Stimulated activated CD8-positive, alpha-beta memory T cell treated with anti-CD3 and anti-CD28 coated beads, Interleukin-12 subunit alpha, Interleukin-12 subunit beta, amount 100 ng/mL, for 24 hours (primary cell): ENCODE results near the gene RMDN2.
"Not testable (repeated sequence)": the region's sequence is repeated elsewhere in the genome, so short reads cannot be mapped to it uniquely, and the experiment has no call there.

Experiments
- DNase-seq: peaks from one replicate; pipeline ENCODE4 v3.0.0-alpha.2; 2020; ENCODE audit errors: extremely low read depth

Gene RMDN2

GRCh38 chr2:37897511-37897910 is 27.6 kb upstream of the RMDN2 start:
- DNase-seq = no peak

DNA sequence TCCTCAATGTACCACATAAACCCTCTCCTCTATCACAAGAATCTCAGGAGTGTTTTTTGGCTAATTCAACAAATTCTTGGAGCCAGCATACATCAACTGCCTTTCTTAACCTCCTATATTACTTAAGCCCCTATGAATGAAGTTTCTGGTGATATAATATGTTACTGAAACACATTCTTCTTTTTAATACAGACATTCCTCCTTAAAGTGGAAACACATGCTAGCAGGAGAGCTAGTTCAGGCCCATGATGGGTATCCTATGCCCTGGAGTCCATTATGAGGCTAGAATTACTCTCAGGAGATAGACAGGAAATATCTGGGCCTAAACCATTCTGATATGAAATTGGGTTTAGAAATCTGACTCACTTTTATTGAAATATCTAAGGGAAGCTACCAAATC is 26.6 kb upstream of the RMDN2 start:
- no peak for DNase-seq

DNA sequence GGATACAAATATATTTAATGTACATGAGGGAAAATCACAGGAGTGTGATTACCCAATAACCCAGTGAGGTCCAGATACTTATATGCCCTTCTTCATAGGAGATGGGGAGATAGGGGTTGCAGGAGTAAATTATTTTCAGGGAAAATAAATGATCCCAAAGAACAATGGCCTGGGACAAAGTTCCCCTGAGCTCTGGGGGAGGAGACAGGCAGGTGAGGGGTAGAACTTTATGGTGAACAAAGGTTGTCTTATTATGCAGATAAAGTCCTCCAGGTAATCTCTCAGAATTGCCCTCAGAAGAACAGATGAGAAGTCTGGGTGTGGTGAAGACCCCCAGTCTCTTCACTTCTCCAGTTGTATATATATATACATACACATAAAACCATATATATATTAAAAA is 22.1 kb upstream of the RMDN2 start:
- DNase-seq = no peak

DNA sequence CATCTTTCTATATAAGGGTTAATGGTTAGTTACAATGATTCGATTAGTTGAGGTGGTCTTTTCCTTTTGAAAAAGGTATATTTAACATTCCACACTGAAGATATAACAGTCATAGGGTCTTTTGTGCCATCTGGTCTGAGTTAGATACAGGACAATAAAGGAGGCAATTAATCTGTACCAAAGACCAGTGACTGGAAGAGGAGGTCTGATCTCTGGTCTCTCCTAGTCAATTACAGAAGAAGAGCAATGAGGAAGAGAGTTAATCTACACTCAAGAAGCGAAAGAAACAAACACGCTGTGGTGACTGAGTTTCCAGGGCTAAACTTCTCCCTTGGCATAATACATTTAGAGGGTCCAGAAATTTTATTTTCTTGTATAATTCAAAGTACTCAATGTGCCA is 20.7 kb upstream of the RMDN2 start:
- DNase-seq = no peak

- no peak for DNase-seq
Observed at GRCh38 chr2:37904993-37905392, 20.1 kb upstream of the RMDN2 start.

GRCh38 chr2:37906131-37906530 is 19.0 kb upstream of the RMDN2 start:
- no peak for DNase-seq

- no peak for DNase-seq
Observed at GRCh38 chr2:37907501-37908225, 17.4 kb upstream of the RMDN2 start.

DNA sequence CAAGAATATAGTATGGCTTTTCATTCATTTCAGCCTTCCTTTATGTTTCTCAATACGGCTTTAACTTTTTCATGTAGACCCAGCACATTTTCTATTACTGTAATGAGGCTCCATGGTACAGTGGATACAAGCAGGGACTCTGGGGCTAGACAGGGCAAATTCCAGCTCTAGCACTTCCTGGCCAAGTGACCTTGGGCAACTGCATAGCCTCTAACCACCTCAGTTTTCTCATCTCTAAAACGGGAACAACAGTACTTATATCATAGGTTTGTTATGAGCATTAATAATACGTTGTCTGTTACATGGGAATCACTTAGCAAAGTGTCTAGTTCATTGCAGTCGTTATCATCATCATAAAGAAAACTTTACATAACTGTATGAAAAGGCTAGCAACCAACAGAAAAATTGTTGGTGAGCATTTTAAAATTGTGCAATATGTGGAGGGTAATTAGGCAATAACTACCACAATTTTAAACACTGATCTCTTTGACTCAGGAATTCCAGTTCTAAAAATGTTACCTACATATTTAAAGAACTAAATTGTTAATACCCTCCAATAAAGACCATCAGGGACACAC is 13.7 kb upstream of the RMDN2 start:
- no peak for DNase-seq

- DNase-seq = no peak
Observed at GRCh38 chr2:37912056-37912455, 13.0 kb upstream of the RMDN2 start.

DNA sequence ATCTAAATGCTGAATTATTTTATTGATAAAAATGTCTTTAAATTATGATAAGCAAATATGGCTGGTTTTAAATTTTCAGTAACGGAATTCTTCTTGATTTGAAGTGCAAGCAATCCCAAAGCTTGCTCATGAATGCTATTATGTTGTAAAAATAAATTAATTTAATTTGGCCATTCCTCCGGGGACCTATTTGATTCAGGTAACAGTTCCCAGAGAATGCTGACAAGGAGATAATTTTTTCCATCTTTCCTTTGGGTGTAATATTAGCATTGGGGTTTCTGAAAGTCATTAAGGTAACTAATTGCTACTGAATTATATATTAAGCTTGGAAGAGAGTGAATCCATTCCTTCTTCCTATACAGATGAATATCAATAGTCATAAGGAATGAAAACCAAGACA is 12.5 kb upstream of the RMDN2 start:
- DNase-seq = no peak

- DNase-seq = no peak
Observed at GRCh38 chr2:37914340-37914739, 10.7 kb upstream of the RMDN2 start.

DNA sequence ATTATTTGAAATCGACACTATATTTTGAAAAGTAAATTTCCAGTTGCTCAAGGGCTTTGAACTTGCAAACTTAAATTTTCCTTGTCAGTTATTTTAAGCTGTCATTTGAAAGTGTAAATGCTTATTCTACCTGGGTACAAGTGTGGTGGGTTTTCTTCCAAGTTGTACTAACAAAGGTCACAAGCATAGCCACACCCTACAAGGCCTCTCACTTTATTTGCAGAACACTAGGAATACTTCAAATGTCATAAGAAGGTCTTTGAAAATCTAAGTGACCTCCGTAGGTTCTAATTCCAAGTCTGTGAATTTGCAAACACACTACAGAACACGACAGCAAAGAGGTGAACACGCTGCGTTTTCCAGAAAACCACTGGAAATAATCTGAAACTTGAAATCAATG is 9.3 kb upstream of the RMDN2 start:
- no peak for DNase-seq

DNA sequence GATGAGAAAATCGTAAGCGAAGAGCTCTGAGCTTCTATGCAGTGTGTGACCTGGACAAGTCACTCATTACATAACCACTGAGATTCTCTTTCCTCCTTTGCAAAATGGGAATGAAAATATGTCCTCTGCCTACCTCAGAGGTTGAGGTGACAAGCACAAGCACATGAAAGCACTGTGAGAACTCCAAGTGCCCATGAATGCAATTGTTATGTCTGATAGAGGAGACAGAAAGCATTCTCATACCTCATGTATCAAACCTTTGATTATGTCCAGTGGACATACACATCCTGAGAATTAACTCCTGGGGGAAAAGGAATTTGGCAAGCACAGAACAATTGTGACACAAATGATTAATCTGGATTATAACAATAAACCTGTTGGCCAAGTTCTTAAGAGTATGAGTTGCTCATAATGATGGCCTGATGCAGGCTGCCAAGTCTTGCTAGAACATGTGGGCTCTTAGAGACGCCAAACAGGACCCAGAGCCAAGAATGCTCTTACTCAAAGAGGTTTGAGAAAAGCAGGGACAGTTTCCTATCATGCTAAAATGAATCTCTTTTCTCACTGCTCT is 8.5 kb upstream of the RMDN2 start:
- no peak for DNase-seq

- no peak for DNase-seq
Observed at GRCh38 chr2:37917281-37918228, 7.5 kb upstream of the RMDN2 start.

DNA sequence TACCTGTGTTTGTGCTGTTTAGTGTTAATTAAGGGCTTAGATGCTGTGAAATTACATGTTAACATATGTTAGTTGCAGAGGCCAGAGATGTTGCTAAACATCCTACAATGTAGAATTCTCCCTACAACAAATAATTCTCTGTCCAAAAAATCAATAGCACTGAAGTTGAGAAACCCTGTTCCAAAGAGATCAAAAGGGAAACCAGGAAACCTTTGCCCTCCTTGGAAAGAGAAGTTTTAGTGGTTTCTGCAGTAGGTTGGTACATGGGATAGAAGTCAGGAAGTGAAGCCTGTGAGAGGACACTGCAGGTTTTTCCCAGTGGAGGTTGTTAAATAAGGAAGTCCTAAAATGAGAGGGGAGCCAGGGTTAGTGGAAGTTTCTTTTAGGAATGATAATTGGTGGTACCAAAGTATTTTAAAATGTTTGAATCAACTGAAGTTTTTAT is 6.3 kb upstream of the RMDN2 start:
- DNase-seq = no peak

- DNase-seq = no peak
Observed at GRCh38 chr2:37919631-37920032, 5.5 kb upstream of the RMDN2 start.

GRCh38 chr2:37920570-37920969 is 4.5 kb upstream of the RMDN2 start:
- no peak for DNase-seq

DNA sequence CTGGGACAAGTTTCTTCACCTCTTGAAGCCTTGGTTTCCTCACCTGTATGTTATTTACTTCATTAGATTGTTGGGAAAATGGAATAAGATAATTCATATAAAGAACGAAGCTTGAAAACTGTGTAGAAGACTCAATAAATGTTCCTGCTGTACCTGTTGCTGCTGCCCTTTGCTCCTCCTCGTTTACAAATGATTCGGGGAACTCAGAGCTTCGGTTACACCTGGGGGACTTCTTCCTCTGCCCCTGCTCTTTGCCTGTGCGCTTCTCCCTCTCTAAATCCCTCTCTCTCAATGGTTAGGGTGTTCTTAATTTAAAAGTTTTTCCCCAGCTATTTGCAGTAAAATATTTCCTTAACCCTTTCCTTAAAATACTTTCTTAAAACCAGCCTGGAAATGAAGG is 3.3 kb upstream of the RMDN2 start:
- no peak for DNase-seq

DNA sequence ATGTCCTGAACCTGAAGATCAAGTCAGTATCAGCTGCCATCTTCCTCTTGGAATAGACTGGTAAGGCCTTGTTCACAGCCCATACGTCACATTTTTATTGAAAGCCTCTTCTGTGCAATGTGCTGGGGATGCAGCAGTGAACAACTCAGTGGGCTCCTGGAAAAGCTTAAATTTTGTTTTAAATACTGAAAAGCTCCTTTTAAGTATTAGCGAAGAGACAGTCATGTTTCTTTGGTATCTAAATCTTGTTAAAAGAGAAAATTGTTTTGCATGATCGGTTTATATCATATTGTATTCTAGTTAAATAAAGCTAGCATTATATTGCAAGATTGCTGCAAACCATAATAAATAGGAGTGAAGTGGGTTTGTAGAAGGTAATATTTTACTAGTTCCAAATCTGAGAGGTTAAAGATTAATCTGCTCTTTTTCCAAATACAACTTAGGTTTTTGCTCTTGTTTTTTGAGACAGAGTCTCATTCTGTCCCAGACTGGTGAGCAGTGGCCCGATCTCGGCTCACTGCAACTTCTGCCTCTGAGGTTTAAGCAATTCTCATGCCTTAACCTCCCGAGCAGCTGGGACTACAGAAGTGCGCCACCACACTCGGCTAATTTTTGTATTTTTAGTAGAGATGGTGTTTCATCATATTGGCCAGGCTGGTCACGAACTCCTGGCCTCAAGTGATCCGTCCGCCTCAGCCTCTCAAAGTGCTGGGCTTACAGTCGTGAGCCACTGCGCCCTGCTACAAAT is 1.6 kb upstream of the RMDN2 start:
- no peak for DNase-seq

- DNase-seq = no peak
Observed at GRCh38 chr2:37926635-37927034, 1.5 kb downstream of the RMDN2 start.

DNA sequence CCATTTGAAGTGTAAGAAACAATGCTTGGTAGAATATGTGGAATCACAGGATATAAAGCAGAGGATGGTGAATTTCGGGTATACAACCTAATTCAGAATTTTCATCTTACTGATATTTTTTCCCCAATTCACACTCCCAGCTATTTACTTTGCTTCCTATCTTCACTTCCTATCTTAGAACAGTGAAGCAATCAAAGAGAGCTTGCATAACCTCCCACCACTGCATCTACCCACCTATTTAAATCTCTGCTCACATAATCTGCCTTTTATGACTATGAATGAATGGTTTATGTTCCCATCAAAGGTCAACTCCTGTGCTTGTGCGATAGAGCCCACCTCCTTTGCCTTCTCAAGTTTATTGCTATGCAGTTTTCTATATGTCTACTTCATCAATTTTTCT is 3.3 kb downstream of the RMDN2 start:
- no peak for DNase-seq

DNA sequence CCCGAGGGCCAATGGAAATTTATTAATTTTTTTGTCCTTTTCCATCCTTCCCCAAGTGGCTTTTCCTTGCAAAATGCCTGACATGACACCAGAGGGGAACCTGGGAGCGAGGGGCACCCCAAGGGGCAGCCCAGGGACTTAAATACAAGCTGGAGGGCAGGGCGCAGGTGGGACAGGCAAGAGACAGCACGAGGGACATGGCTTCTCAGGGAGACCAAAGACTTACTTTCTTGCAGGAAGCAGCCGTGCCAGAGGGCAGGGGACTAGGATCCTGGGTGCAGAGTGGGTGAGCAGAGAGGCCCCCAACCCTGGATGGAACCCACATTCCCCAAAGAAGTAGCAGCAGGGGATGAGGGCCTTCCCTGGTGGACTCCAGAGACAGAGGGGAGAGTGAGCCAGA is 5.3 kb downstream of the RMDN2 start:
- not testable (repeated sequence) for DNase-seq
